ENCODE measurements around the gene COL27A1.

Gene COL27A1

GRCh38 chr9:114185570-114186490 is 30.5 kb downstream of the COL27A1 start:
- Histone ChIP-seq H3K27ac (ENCODE audit: low read depth, low read length, poor library complexity, severe bottlenecking) (no peak overlapping the region), H3K9me2 (ENCODE audit: low read depth, low read length) (no peaks in the 10 kb centered on the region), H3K9me3 (ENCODE audit: low read length) (0 out of 2 replicates have a peak, but pooled peaks cover 3% of the 10 kb centered on the region), H3K4me1 (ENCODE audit: insufficient read depth, low read length, severe bottlenecking) (no peaks in the 10 kb centered on the region), H3K4me2 (ENCODE audit: low read length) (no peak overlapping the region), H3K4me3 (ENCODE audit: low read depth, low read length, poor library complexity, severe bottlenecking) (no peak overlapping the region), H3K9ac (ENCODE audit: low read length) (no peak overlapping the region), H3K27me3 (ENCODE audit: insufficient read depth, low read length) (no peaks in the 10 kb centered on the region), H4K20me1 (ENCODE audit: insufficient read depth, low read length) (no peaks in the 10 kb centered on the region), H2AFZ (ENCODE audit: low read length) (no peak overlapping the region), H3K36me3 (ENCODE audit: insufficient read depth, low read length) (no peaks in the 10 kb centered on the region), H3K79me2 (ENCODE audit: insufficient read depth, low read length) (no peaks in the 10 kb centered on the region), H3F3A (ENCODE audit: insufficient read depth, low read length) (no peaks in the 10 kb centered on the region)
- TF ChIP-seq EZH2 (IDR thresholded peaks at IDR 0.05; ENCODE audit: borderline replicate concordance, low read length) (no peak), CTCF (IDR thresholded peaks at IDR 0.05; ENCODE audit: low read length) (no peak)

GRCh38 chr9:114186605-114187289 is 31.4 kb downstream of the COL27A1 start:
- no peak for TF ChIP-seq EZH2 (IDR thresholded peaks at IDR 0.05; ENCODE audit: borderline replicate concordance, low read length)
- TF ChIP-seq CTCF (IDR thresholded peaks at IDR 0.05; ENCODE audit: low read length), result no peak
- Histone ChIP-seq H3K27me3 (ENCODE audit: insufficient read depth, low read length) (no peaks in the 10 kb centered on the region), H3K9me2 (ENCODE audit: low read depth, low read length) (no peaks in the 10 kb centered on the region), H4K20me1 (ENCODE audit: insufficient read depth, low read length) (no peaks in the 10 kb centered on the region), H3K4me1 (ENCODE audit: insufficient read depth, low read length, severe bottlenecking) (no peaks in the 10 kb centered on the region), H3K79me2 (ENCODE audit: insufficient read depth, low read length) (no peaks in the 10 kb centered on the region), H3K27ac (ENCODE audit: low read depth, low read length, poor library complexity, severe bottlenecking) (no peak overlapping the region), H3K4me2 (ENCODE audit: low read length) (no peak overlapping the region), H3F3A (ENCODE audit: insufficient read depth, low read length) (no peaks in the 10 kb centered on the region), H2AFZ (ENCODE audit: low read length) (no peak overlapping the region), H3K9ac (ENCODE audit: low read length) (no peak overlapping the region), H3K36me3 (ENCODE audit: insufficient read depth, low read length) (no peaks in the 10 kb centered on the region), H3K9me3 (ENCODE audit: low read length) (0 out of 2 replicates have a peak, but pooled peaks cover 3% of the 10 kb centered on the region), H3K4me3 (ENCODE audit: low read depth, low read length, poor library complexity, severe bottlenecking) (no peak overlapping the region)

GRCh38 chr9:114187827-114188226 is 32.5 kb downstream of the COL27A1 start:
- Histone ChIP-seq H3K4me1 (ENCODE audit: insufficient read depth, low read length, severe bottlenecking) (no peaks in the 10 kb centered on the region), H3K79me2 (ENCODE audit: insufficient read depth, low read length) (no peaks in the 10 kb centered on the region), H3K9me2 (ENCODE audit: low read depth, low read length) (no peaks in the 10 kb centered on the region), H3K27ac (ENCODE audit: low read depth, low read length, poor library complexity, severe bottlenecking) (no peak overlapping the region), H3K4me2 (ENCODE audit: low read length) (no peak overlapping the region), H4K20me1 (ENCODE audit: insufficient read depth, low read length) (no peaks in the 10 kb centered on the region), H3K4me3 (ENCODE audit: low read depth, low read length, poor library complexity, severe bottlenecking) (no peak overlapping the region), H3K9me3 (ENCODE audit: low read length) (0 out of 2 replicates have a peak, but pooled peaks cover 3% of the 10 kb centered on the region), H3K27me3 (ENCODE audit: insufficient read depth, low read length) (no peaks in the 10 kb centered on the region), H3F3A (ENCODE audit: insufficient read depth, low read length) (no peaks in the 10 kb centered on the region), H3K9ac (ENCODE audit: low read length) (no peak overlapping the region), H2AFZ (ENCODE audit: low read length) (no peak overlapping the region), H3K36me3 (ENCODE audit: insufficient read depth, low read length) (no peaks in the 10 kb centered on the region)
- TF ChIP-seq EZH2 (IDR thresholded peaks at IDR 0.05; ENCODE audit: borderline replicate concordance, low read length) (no peak), CTCF (IDR thresholded peaks at IDR 0.05; ENCODE audit: low read length) (no peak)

Data from OCI-LY1 (cell line).